Mucosa of descending colon (tissue), 3 donors: ENCODE data around the gene STAT2. TPM values are rescaled to one million over a fixed set of nuclear protein-coding genes. Genes with fewer than 3 reads are reported as not detected.

ENCODE experiments used
- ATAC-seq: fragments of 200-7000 bp; cut with Tn5 transposase; one replicate; pipeline ENCODE4 v1.9.1; 2020; ENCODE audit warnings: mild to moderate bottlenecking, moderate library complexity
- DNase-seq, 3 donors: peaks; one replicate each; pipeline ENCODE4 v3.0.0-alpha.2; 2020
- H3K36me3 ChIP-seq: fragments of 200-600 bp; one replicate; pipeline ENCODE4 v1.8.0; 2021; ENCODE audit warnings: low read depth, mild to moderate bottlenecking
- H3K4me1 ChIP-seq: fragments of 200-600 bp; one replicate; pipeline ENCODE4 v1.8.0; 2021; ENCODE audit warnings: low read depth, mild to moderate bottlenecking
- H3K4me3 ChIP-seq: fragments of 200-600 bp; one replicate; pipeline ENCODE4 v1.8.0; 2021; ENCODE audit warnings: mild to moderate bottlenecking
- H3K9me3 ChIP-seq: fragments of 200-600 bp; one replicate; pipeline ENCODE4 v1.8.0; 2021; ENCODE audit warnings: mild to moderate bottlenecking
- intact Hi-C, 2 donors: fragments of 100-400 bp; cut with DNase I in 1 of 2; cut with micrococcal nuclease in 1 of 2; formaldehyde crosslinking; loops; one replicate each; pipeline versions ENCODE4 v1.11.0 to v1.11.1; 2022; cut with DNase I, micrococcal nuclease
- total RNA-seq, 3 donors: library from RNA; stranded (reverse); fragmentation: NEBNext Ultra II Directional in 2 of 3; extraction: Animal tissue kit (Norgen Biotek cat#: 25700) in 2 of 3; gene quantifications; one replicate each; pipeline versions ENCODE4 v1.2.1 to v1.2.4, GENCODE V29; 2021 to 2023
- TF ChIP-seq, protein P1 (sequence below): fragments of 200-600 bp; IDR thresholded peaks from one replicate; pipeline ENCODE4 v1.8.0; 2022; ENCODE audit warnings: antibody characterized with exemption, mild to moderate bottlenecking
- donor health status: DM: no; HTN: no; CAD: no; lungs with moderate emphysema.
- donor health status: DM: no; HTN: no; CAD: no.
- donor health status: DM: no; HTN: yes; CAD: no.

The STAT2 gene
- total RNA-seq, 3 donors from 2014 or later = 82.9 to 112 (median 95.7) TPM

GRCh38 chr12:56304276-56304675, 55.6 kb downstream of the STAT2 start:
- H3K36me3 ChIP-seq = no peaks in the 10 kb centered on the region
- TF ChIP-seq, protein P1, sequence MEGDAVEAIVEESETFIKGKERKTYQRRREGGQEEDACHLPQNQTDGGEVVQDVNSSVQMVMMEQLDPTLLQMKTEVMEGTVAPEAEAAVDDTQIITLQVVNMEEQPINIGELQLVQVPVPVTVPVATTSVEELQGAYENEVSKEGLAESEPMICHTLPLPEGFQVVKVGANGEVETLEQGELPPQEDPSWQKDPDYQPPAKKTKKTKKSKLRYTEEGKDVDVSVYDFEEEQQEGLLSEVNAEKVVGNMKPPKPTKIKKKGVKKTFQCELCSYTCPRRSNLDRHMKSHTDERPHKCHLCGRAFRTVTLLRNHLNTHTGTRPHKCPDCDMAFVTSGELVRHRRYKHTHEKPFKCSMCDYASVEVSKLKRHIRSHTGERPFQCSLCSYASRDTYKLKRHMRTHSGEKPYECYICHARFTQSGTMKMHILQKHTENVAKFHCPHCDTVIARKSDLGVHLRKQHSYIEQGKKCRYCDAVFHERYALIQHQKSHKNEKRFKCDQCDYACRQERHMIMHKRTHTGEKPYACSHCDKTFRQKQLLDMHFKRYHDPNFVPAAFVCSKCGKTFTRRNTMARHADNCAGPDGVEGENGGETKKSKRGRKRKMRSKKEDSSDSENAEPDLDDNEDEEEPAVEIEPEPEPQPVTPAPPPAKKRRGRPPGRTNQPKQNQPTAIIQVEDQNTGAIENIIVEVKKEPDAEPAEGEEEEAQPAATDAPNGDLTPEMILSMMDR = no peak
- H3K4me3 ChIP-seq = no peak overlapping the region
- ATAC-seq (no peak), DNase-seq (no peak)
- H3K4me1 ChIP-seq = peaks cover 10% of the 10 kb centered on the region
- no peaks in the 10 kb centered on the region for H3K9me3 ChIP-seq
- intact Hi-C loops = no loop called here

- TF ChIP-seq, protein P1 = no peak
- H3K9me3 ChIP-seq = no peaks in the 10 kb centered on the region
- H3K4me3 ChIP-seq = peak overlapping the region; percentile 49
- ATAC-seq (peak; percentile 4), DNase-seq (no peak)
- H3K4me1 ChIP-seq = peaks cover 41% of the 10 kb centered on the region
- no peaks in the 10 kb centered on the region for H3K36me3 ChIP-seq
- intact Hi-C loops = no loop called here
Observed at GRCh38 chr12:56300644-56301464, 59.1 kb downstream of the STAT2 start.

DNA sequence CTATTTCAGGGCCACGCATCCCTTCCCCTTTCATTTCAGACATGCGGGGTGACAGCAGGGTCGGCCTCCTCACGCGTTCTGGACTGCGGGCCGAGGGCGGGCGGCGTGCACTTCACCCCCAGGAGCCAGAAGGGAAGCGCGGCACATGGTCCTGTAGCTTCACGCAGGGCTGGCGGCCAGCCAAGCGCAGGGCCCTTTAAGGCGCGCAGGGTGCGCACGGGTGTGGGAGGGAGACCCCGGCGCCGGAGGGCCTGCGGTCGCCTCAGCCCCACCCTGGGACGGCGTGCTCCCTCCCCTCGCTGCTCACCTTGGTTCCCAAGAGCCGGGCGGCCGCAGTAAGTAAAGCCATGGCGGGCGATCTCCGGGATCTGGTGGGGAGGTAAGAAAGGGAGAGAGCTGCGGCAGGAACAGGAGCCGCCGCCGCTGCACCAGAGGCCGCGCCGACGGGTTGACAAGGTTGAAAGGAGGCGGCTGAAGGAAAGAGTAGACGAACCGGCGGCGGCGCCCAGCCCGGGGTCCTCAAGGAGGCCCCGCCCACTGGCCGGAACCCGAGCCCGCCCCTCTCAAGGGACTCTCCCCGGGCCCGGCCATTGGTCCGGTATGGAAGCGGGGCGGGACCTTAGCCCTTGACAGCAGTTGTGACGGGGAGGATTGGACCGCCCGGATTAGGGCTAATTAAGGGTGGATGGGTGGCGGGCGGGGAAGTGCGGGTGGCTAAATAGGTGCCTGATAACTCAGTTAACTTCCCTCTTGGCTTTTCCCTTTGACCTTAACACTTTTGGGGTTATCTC, 59.9 kb downstream of the STAT2 start, which contains the start of gene CS:
TSS of gene CS (minus strand) at position 478 of the 791 bp plus-strand sequence. CDS start at position 349, 129 bp downstream.
- no peaks in the 10 kb centered on the region for H3K9me3 ChIP-seq
- H3K4me1 ChIP-seq = peaks cover 41% of the 10 kb centered on the region
- TF ChIP-seq, protein P1 = no peak
- intact Hi-C loops = no loop called here
- H3K36me3 ChIP-seq = no peaks in the 10 kb centered on the region
- peak; percentile 96 for ATAC-seq
- DNase-seq = peak; percentile 99
- peak within 1 kb of the TSS; percentile 49 for H3K4me3 ChIP-seq

DNA sequence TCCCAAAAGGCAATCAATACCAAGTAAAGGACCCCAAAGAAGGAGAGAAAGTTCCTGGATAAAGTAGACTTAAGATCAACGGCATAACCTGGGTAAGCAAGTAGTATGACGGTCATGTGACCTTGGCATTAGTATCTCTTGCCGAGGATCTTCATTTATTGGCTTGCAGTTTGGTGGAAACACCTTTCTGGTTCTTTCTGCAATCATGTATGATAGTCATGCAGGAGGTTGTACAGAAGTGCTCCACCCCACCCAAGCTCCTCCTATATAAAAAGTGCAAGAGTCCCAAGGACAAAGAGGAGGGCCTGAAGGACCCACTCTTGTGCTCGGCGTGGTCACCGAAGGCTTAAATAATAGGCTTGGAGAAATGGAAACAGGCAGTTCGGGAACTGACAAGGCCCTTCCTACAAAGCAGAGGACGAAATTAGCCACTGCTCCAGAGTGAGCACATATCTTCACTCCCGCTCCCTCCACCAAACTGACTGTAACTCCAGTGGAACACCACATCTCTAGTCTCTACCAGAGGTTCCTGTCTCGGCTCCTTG, 60.5 kb downstream of the STAT2 start:
- DNase-seq (peak in 2 of 3 donors; percentile 52 to 72), ATAC-seq (peak; percentile 58)
- intact Hi-C loops = no loop called here
- no peaks in the 10 kb centered on the region for H3K9me3 ChIP-seq
- peaks cover 41% of the 10 kb centered on the region for H3K4me1 ChIP-seq
- TF ChIP-seq, protein P1 = no peak
- H3K4me3 ChIP-seq = peak overlapping the region; percentile 49
- no peaks in the 10 kb centered on the region for H3K36me3 ChIP-seq

DNA sequence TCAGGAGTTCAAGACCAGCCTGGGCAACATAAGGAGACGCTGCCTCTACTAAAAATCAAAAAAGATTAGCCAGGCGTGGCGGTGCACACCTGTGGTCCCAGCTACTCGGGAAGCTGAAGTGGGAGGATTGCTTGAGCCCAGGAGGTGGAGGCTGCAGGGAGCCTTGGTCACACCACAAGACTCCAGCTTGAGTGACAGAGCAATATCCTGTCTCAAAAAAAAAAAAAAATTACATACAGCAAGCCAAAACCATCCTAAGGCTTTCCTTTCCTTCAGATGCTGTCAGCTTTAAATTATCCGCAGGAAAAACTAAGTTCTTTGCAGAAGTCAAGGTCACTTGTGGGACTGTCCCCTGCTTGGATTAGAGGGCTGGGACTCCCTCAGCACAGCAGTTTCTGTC, 61.1 kb downstream of the STAT2 start:
- intact Hi-C loops = no loop called here
- TF ChIP-seq, protein P1 = no peak
- DNase-seq (no peak), ATAC-seq (no peak)
- Histone ChIP-seq H3K36me3 (no peaks in the 10 kb centered on the region), H3K4me1 (peaks cover 41% of the 10 kb centered on the region), H3K4me3 (no peak overlapping the region), H3K9me3 (no peaks in the 10 kb centered on the region)
